Activated CD8-positive, alpha-beta memory T cell treated with anti-CD3 and anti-CD28 coated beads, Interleukin-2, amount 10 ng/mL, durations not matched to agents 7 days and 5 days (primary cell): ENCODE measurements around the gene BAG5. TPM values are rescaled to one million over a fixed set of nuclear protein-coding genes. Genes with fewer than 3 reads are reported as not detected.

Experiments used
- ATAC-seq: fragments of 150-1000 bp; cut with Tn5 transposase; one replicate; pipeline ENCODE4 v1.10.0; 2021; ENCODE audit warnings: moderate library complexity
- CTCF ChIA-PET: fragments of 350-600 bp; sonication (Branson Sonifier 250); formaldehyde crosslinking; loops from one replicate; lab custom pipeline; 2021; ENCODE audit warnings: antibody characterized with exemption; lab: Charles Lee
- DNase-seq: peaks from one replicate; pipeline ENCODE4 v3.0.0-alpha.2; 2020
- H3K27ac Mint-ChIP-seq: one replicate; pipeline ENCODE4 v1.8.0; 2021; ENCODE audit warnings: mild to moderate bottlenecking, mixed read lengths
- H3K27me3 Mint-ChIP-seq: one replicate; pipeline ENCODE4 v1.8.0; 2021; ENCODE audit warnings: mixed read lengths
- H3K36me3 Mint-ChIP-seq: one replicate; pipeline ENCODE4 v1.8.0; 2021; ENCODE audit warnings: mild to moderate bottlenecking, mixed read lengths
- H3K4me1 Mint-ChIP-seq: one replicate; pipeline ENCODE4 v1.8.0; 2021; ENCODE audit warnings: mixed read lengths
- H3K4me3 Mint-ChIP-seq: one replicate; pipeline ENCODE4 v1.8.0; 2021; ENCODE audit warnings: mild to moderate bottlenecking, moderate library complexity, mixed read lengths
- H3K9me3 Mint-ChIP-seq: one replicate; pipeline ENCODE4 v1.8.0; 2022; ENCODE audit warnings: low read depth, mixed read lengths
- total RNA-seq, 2 experiments: library from RNA; stranded (reverse); gene quantifications; one replicate each; pipeline ENCODE4 v1.2.3, GENCODE V29; 2021

BAG5 gene
- total RNA-seq, 2 experiments from 2014 or later, result 29.9 to 32.3 TPM

GRCh38 chr14:103581206-103581605 lies 18.7 kb upstream of the BAG5 start:
- Mint-ChIP-seq H3K36me3 (no peaks in the 10 kb centered on the region), H3K4me1 (no peaks in the 10 kb centered on the region), H3K27me3 (no peaks in the 10 kb centered on the region), H3K4me3 (no peak overlapping the region), H3K27ac (no peak overlapping the region), H3K9me3 (no peaks in the 10 kb centered on the region)
- CTCF ChIA-PET, result interaction anchor here (0.9 kb wide), 1 partner anchor 17 kb away, joined by 3 read pairs; no protein-coding TSS in a partner anchor
- ATAC-seq, result no peak
- no peak for DNase-seq

- Mint-ChIP-seq H3K4me1 (no peaks in the 10 kb centered on the region), H3K36me3 (peaks cover 6% of the 10 kb centered on the region)
Observed at GRCh38 chr14:103578401-103579075, 16.1 kb upstream of the BAG5 start.

GRCh38 chr14:103576371-103577024 lies 14.0 kb upstream of the BAG5 start:
- Mint-ChIP-seq H3K9me3 (no peaks in the 10 kb centered on the region), H3K4me3 (no peak overlapping the region), H3K27ac (no peak overlapping the region), H3K27me3 (no peaks in the 10 kb centered on the region), H3K36me3 (peaks cover 9% of the 10 kb centered on the region), H3K4me1 (no peaks in the 10 kb centered on the region)
- ATAC-seq (no peak), DNase-seq (no peak)
- CTCF ChIA-PET, result interaction anchor here (1.1 to 1.3 kb wide), 3 partner anchors 12 to 139 kb away, joined by 3 read pairs; partner anchors contain the start of genes XRCC3 and ZFYVE21

More at GRCh38 chr14:103578401-103579075, 16.1 kb upstream of the BAG5 start:
- no peak for ATAC-seq
- Mint-ChIP-seq H3K4me3 (no peak overlapping the region), H3K9me3 (no peaks in the 10 kb centered on the region), H3K27me3 (no peaks in the 10 kb centered on the region), H3K27ac (no peak overlapping the region)
- DNase-seq, result no peak
- CTCF ChIA-PET, result no interaction called here

- Mint-ChIP-seq H3K36me3 (peaks cover 9% of the 10 kb centered on the region), H3K27me3 (no peaks in the 10 kb centered on the region), H3K4me1 (no peaks in the 10 kb centered on the region), H3K9me3 (no peaks in the 10 kb centered on the region), H3K4me3 (no peak overlapping the region), H3K27ac (no peak overlapping the region)
- DNase-seq, result no peak
- ATAC-seq, result no peak
- CTCF ChIA-PET, result interaction anchor here (0.8 to 1.2 kb wide), 2 partner anchors 75 to 141 kb away, joined by 3 read pairs; partner anchors contain the start of genes XRCC3 and ZFYVE21
Observed at GRCh38 chr14:103574707-103575285, 12.3 kb upstream of the BAG5 start.

- H3K9me3 Mint-ChIP-seq, result no peaks in the 10 kb centered on the region
- DNase-seq (no peak), ATAC-seq (no peak)
- no peaks in the 10 kb centered on the region for H3K27me3 Mint-ChIP-seq
- peaks cover 9% of the 10 kb centered on the region for H3K36me3 Mint-ChIP-seq
- no peaks in the 10 kb centered on the region for H3K4me1 Mint-ChIP-seq
- no peak overlapping the region for H3K4me3 Mint-ChIP-seq
- CTCF ChIA-PET, result interaction anchor here (0.5 to 0.7 kb wide), 2 partner anchors 18 to 29 kb away, joined by 3 to 4 read pairs; no protein-coding TSS in a partner anchor
- no peak overlapping the region for H3K27ac Mint-ChIP-seq
Observed at GRCh38 chr14:103574104-103574503, 11.6 kb upstream of the BAG5 start.

- ATAC-seq, result no peak
- Mint-ChIP-seq H3K4me1 (peaks cover 11% of the 10 kb centered on the region), H3K4me3 (no peak overlapping the region), H3K27me3 (no peaks in the 10 kb centered on the region), H3K9me3 (no peaks in the 10 kb centered on the region), H3K36me3 (peaks cover 4% of the 10 kb centered on the region), H3K27ac (no peak overlapping the region)
- no peak for DNase-seq
- CTCF ChIA-PET, result interaction anchor here (0.9 to 1.2 kb wide), 3 partner anchors 110 to 341 kb away, joined by 3 read pairs; no protein-coding TSS in a partner anchor
Observed at GRCh38 chr14:103569408-103569807, 7.0 kb upstream of the BAG5 start.

GRCh38 chr14:103568952-103569351 lies 6.5 kb upstream of the BAG5 start:
- H3K9me3 Mint-ChIP-seq, result no peaks in the 10 kb centered on the region
- DNase-seq, result no peak
- no peak overlapping the region for H3K27ac Mint-ChIP-seq

GRCh38 chr14:103563844-103564505 lies 1.5 kb upstream of the BAG5 start:
- no peak for DNase-seq
- H3K9me3 Mint-ChIP-seq, result no peaks in the 10 kb centered on the region
- peaks cover 23% of the 10 kb centered on the region for H3K36me3 Mint-ChIP-seq
- no peaks in the 10 kb centered on the region for H3K27me3 Mint-ChIP-seq
- peak overlapping the region; percentile 89 for H3K4me3 Mint-ChIP-seq
- peak overlapping the region; percentile 24 for H3K27ac Mint-ChIP-seq
- no peak for ATAC-seq
- peaks cover 49% of the 10 kb centered on the region for H3K4me1 Mint-ChIP-seq
- CTCF ChIA-PET, result interaction anchor here (0.7 to 2.0 kb wide), 4 partner anchors 16 to 71 kb away, joined by 3 to 5 read pairs (median 3); no protein-coding TSS in a partner anchor

More at GRCh38 chr14:103568952-103569351, 6.5 kb upstream of the BAG5 start:
- Mint-ChIP-seq H3K36me3 (peaks cover 2% of the 10 kb centered on the region), H3K4me3 (no peak overlapping the region), H3K4me1 (peaks cover 15% of the 10 kb centered on the region), H3K27me3 (no peaks in the 10 kb centered on the region)
- CTCF ChIA-PET, result interaction anchor here (0.9 to 1.2 kb wide), 3 partner anchors 111 to 341 kb away, joined by 3 read pairs; no protein-coding TSS in a partner anchor
- no peak for ATAC-seq

GRCh38 chr14:103563226-103563620 lies 766 bp upstream of the BAG5 start:
- DNase-seq, result no peak
- peaks cover 56% of the 10 kb centered on the region for H3K4me1 Mint-ChIP-seq
- H3K36me3 Mint-ChIP-seq, result peaks cover 28% of the 10 kb centered on the region
- no peaks in the 10 kb centered on the region for H3K27me3 Mint-ChIP-seq
- CTCF ChIA-PET, result interaction anchor here (1.4 to 2.0 kb wide), 2 partner anchors 16 to 44 kb away, joined by 3 to 5 read pairs; no protein-coding TSS in a partner anchor
- peak overlapping the region; percentile 89 for H3K4me3 Mint-ChIP-seq
- H3K9me3 Mint-ChIP-seq, result no peaks in the 10 kb centered on the region
- H3K27ac Mint-ChIP-seq, result peak overlapping the region; percentile 84
- no peak for ATAC-seq

GRCh38 chr14:103562179-103562428 lies 353 bp downstream of the BAG5 start:
- peak overlapping the region; percentile 89 for H3K4me3 Mint-ChIP-seq
- no peaks in the 10 kb centered on the region for H3K9me3 Mint-ChIP-seq
- H3K27ac Mint-ChIP-seq, result peak overlapping the region; percentile 90
- peaks cover 28% of the 10 kb centered on the region for H3K36me3 Mint-ChIP-seq
- H3K27me3 Mint-ChIP-seq, result no peaks in the 10 kb centered on the region
- DNase-seq, result no peak
- CTCF ChIA-PET, result interaction anchor here (1.0 to 1.8 kb wide), 7 partner anchors 9 to 118 kb away, joined by 3 to 6 read pairs (median 3); no protein-coding TSS in a partner anchor
- peak; percentile 47 for ATAC-seq
- H3K4me1 Mint-ChIP-seq, result peaks cover 62% of the 10 kb centered on the region

- Mint-ChIP-seq H3K27me3 (no peaks in the 10 kb centered on the region), H3K9me3 (no peaks in the 10 kb centered on the region), H3K27ac (peak overlapping the region; percentile 90), H3K4me1 (peaks cover 62% of the 10 kb centered on the region), H3K36me3 (peaks cover 28% of the 10 kb centered on the region), H3K4me3 (peak overlapping the region; percentile 89)
- CTCF ChIA-PET, result interaction anchor here (0.5 to 1.8 kb wide), 12 partner anchors 9 to 1928 kb away, joined by 3 to 6 read pairs (median 3); partner anchors contain the start of gene TRMT61A
- ATAC-seq, result peak; percentile 47
- DNase-seq, result peak; percentile 75
Observed at GRCh38 chr14:103561381-103562178, 877 bp downstream of the BAG5 start.

- peak overlapping the region; percentile 89 for H3K4me3 Mint-ChIP-seq
- ATAC-seq (no peak), DNase-seq (no peak)
- CTCF ChIA-PET, result interaction anchor here (0.5 to 1.8 kb wide), 4 partner anchors 8 to 1929 kb away, joined by 3 to 6 read pairs (median 4); no protein-coding TSS in a partner anchor
- H3K9me3 Mint-ChIP-seq, result no peaks in the 10 kb centered on the region
- H3K4me1 Mint-ChIP-seq, result peaks cover 55% of the 10 kb centered on the region
- no peaks in the 10 kb centered on the region for H3K27me3 Mint-ChIP-seq
- H3K36me3 Mint-ChIP-seq, result peaks cover 28% of the 10 kb centered on the region
- no peak overlapping the region for H3K27ac Mint-ChIP-seq
Observed at GRCh38 chr14:103560691-103561090, 1.8 kb downstream of the BAG5 start.
